Colonic mucosa (tissue), 4 donors: Measurements from ENCODE around the gene ELMO1. TPM values are rescaled to one million over a fixed set of nuclear protein-coding genes. Genes with fewer than 3 reads are reported as not detected.

ENCODE experiments used
- DNase-seq: peaks from one replicate; pipeline ENCODE4 v3.0.0-alpha.2; 2020
- H3K27ac ChIP-seq: fragments of 200-600 bp; one replicate; pipeline ENCODE4 v1.8.0; 2021
- H3K27me3 ChIP-seq: fragments of 200-600 bp; one replicate; pipeline ENCODE4 v1.8.0; 2021
- H3K36me3 ChIP-seq: fragments of 200-600 bp; one replicate; pipeline ENCODE4 v1.8.0; 2021
- H3K4me1 ChIP-seq: fragments of 200-600 bp; one replicate; pipeline ENCODE4 v1.8.0; 2021; ENCODE audit warnings: mild to moderate bottlenecking
- H3K4me3 ChIP-seq: fragments of 200-600 bp; one replicate; pipeline ENCODE4 v1.8.0; 2021
- H3K9ac ChIP-seq, 2 donors: one replicate each; pipeline ENCODE4 v1.7.0; 2013; ENCODE audit warnings: control low read depth in 2 of 2, low read depth in 2 of 2, low read length in 2 of 2
- H3K9me3 ChIP-seq: fragments of 200-600 bp; one replicate; pipeline ENCODE4 v1.8.0; 2021
- intact Hi-C: fragments of 100-400 bp; cut with DNase I; formaldehyde crosslinking; loops from one replicate; pipeline ENCODE4 v1.14.1; 2022
- total RNA-seq, 2 donors: library from RNA; stranded (reverse); fragmentation: NEBNext Ultra II Directional in 1 of 2; extraction: Animal tissue kit (Norgen Biotek cat#: 25700) in 1 of 2; gene quantifications; one replicate each; pipeline ENCODE4 v1.2.1, GENCODE V29; 2021
- TF ChIP-seq, protein P1 (sequence below): fragments of 200-600 bp; IDR thresholded peaks from one replicate; pipeline ENCODE4 v1.8.0; 2022; ENCODE audit warnings: antibody characterized with exemption, mild to moderate bottlenecking
- donor health status: healthy.
- donor health status: DM: no; HTN: no; CAD: no.
- donor health status: DM: no; HTN: no; CAD: no.

The ELMO1 gene
- total RNA-seq, 2 donors from 2014 or later = 4.2 to 4.7 TPM

DNA sequence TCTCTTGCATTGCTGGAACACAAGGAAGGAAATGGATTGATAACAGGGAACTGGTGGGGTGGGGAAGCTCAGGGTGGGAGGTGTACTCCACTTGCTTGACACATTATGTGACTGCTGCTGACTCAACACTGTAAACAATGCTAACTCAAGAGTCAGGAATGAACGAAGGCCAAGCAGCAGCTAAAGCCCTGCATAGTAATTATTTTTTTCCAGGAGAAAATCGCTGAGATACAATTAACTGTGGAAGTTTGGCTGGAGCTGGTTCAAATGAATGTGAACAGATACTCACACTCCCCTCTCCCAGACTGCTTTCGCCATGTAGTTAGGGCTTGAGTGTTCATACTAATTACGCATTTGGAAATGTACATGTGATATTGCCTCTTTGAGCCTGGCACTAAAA lies 553.5 kb downstream of the ELMO1 start:
- Histone ChIP-seq H3K4me1 (no peaks in the 10 kb centered on the region), H3K9me3 (no peaks in the 10 kb centered on the region), H3K27ac (no peak overlapping the region), H3K9ac (no peak overlapping the region), H3K36me3 (no peaks in the 10 kb centered on the region), H3K27me3 (no peaks in the 10 kb centered on the region), H3K4me3 (no peak overlapping the region)
- TF ChIP-seq, protein P1, sequence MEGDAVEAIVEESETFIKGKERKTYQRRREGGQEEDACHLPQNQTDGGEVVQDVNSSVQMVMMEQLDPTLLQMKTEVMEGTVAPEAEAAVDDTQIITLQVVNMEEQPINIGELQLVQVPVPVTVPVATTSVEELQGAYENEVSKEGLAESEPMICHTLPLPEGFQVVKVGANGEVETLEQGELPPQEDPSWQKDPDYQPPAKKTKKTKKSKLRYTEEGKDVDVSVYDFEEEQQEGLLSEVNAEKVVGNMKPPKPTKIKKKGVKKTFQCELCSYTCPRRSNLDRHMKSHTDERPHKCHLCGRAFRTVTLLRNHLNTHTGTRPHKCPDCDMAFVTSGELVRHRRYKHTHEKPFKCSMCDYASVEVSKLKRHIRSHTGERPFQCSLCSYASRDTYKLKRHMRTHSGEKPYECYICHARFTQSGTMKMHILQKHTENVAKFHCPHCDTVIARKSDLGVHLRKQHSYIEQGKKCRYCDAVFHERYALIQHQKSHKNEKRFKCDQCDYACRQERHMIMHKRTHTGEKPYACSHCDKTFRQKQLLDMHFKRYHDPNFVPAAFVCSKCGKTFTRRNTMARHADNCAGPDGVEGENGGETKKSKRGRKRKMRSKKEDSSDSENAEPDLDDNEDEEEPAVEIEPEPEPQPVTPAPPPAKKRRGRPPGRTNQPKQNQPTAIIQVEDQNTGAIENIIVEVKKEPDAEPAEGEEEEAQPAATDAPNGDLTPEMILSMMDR = no peak
- DNase-seq = no peak
- intact Hi-C loops = no loop called here

DNA sequence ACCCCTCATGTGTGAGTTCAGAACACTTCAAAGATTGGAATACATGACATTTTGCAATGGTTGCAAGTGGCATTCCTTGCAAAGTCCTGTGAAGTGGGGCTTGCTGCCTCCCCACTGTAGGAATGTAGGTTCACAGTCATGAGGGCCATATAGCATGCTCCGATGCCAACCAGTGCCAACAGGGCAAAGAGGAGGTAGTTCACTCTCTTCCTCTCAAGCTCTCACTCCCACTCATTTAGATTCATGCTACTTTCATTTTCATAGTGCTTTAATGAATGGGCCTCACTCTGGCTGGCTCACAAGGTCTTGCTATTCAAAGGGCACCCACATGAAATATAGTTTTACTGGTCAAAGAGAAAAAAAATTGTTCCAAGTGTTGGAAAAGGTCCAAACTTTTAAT lies 554.5 kb downstream of the ELMO1 start:
- H3K4me3 ChIP-seq = no peak overlapping the region
- intact Hi-C loops = no loop called here
- TF ChIP-seq, protein P1 = no peak
- no peaks in the 10 kb centered on the region for H3K4me1 ChIP-seq
- no peaks in the 10 kb centered on the region for H3K27me3 ChIP-seq
- DNase-seq = no peak
- H3K9ac ChIP-seq = no peak overlapping the region
- no peaks in the 10 kb centered on the region for H3K9me3 ChIP-seq
- H3K36me3 ChIP-seq = no peaks in the 10 kb centered on the region
- no peak overlapping the region for H3K27ac ChIP-seq

DNA sequence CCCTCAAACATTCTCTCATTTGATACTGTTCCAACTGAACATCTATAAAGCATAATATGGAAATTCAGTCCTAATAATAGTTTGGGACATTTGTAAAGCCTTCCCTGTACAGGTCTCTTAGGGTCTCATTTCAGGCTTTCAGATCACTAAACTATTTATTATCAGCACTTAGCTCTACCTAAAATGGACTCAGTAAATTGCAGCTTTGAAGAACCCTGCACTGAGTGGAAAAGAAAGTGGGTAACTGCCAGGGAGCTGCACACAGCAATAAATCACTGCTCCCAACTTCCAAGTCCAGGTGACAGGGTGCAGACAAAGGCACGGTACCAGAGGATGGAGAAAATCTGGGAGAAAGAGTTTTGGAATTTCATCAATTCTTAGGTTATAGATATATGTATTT lies 559.5 kb downstream of the ELMO1 start:
- Histone ChIP-seq H3K4me1 (no peaks in the 10 kb centered on the region), H3K36me3 (no peaks in the 10 kb centered on the region), H3K9ac (no peak overlapping the region), H3K27ac (no peak overlapping the region), H3K9me3 (no peaks in the 10 kb centered on the region), H3K27me3 (no peaks in the 10 kb centered on the region), H3K4me3 (no peak overlapping the region)
- intact Hi-C loops = no loop called here
- no peak for DNase-seq
- TF ChIP-seq, protein P1 = no peak

DNA sequence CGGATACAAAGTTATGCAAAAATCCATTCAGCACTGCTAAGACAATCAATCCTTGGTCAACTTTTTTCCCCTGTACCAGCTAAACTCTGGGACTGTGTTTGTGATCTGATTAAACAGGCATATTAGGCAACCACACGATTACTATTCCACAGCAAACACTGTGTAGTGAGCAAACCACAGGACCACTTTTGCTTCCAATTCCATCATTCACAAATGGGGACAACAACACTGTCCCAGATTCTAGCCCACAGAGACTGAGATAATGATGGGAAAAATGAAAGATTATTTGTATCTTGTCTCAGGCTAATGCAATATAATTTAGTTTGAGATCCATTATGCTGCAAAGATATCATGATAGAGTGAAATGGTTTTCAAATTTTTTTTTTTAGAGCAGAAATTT lies 560.7 kb downstream of the ELMO1 start:
- Histone ChIP-seq H3K36me3 (no peaks in the 10 kb centered on the region), H3K4me3 (no peak overlapping the region), H3K9me3 (no peaks in the 10 kb centered on the region), H3K9ac (no peak overlapping the region), H3K27me3 (no peaks in the 10 kb centered on the region), H3K27ac (no peak overlapping the region), H3K4me1 (no peaks in the 10 kb centered on the region)
- intact Hi-C loops = no loop called here
- no peak for DNase-seq
- TF ChIP-seq, protein P1 = no peak

DNA sequence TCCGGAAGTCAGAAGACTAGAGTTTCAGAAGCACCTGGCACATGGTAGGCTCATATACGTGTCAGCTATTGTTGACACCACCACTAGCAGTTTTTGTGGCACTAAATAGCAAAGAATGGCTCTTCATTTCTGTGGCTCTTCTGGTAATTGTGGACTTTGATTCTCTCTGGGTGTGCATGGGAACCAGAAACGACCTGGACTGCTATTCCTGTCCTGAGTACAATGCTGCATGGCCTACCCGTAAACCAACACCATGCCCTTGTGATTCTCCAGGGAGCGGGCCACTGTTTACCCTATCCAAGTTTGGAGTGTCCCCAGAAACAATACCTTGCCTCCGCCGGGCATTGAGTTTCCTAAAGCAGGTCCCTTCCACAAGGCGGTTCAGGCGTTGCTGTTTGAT lies 561.4 kb downstream of the ELMO1 start:
- no peaks in the 10 kb centered on the region for H3K9me3 ChIP-seq
- intact Hi-C loops = no loop called here
- H3K9ac ChIP-seq = no peak overlapping the region
- H3K4me3 ChIP-seq = no peak overlapping the region
- no peaks in the 10 kb centered on the region for H3K36me3 ChIP-seq
- H3K27ac ChIP-seq = no peak overlapping the region
- TF ChIP-seq, protein P1 = no peak
- no peaks in the 10 kb centered on the region for H3K4me1 ChIP-seq
- DNase-seq = no peak
- no peaks in the 10 kb centered on the region for H3K27me3 ChIP-seq

DNA sequence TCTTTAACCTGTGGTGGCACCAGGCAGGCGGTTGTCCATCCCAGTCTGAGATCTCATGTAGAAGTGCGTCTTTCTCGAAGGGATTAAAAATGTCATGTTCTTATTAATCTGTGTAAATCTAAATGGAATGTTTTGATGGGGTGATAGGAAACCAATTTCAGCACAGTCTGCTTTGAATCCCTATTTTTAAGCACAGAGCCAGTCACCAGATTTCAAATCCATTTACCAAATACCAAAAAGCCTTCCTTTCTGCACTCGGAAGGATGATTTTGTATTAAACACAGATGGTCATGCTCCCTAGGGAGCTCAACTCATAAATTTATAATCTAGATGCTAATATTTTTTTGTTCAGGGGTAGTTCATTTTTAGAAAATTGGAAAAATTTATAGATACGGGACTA lies 563.8 kb downstream of the ELMO1 start:
- H3K4me1 ChIP-seq = no peaks in the 10 kb centered on the region
- no peak for DNase-seq
- intact Hi-C loops = no loop called here
- H3K9me3 ChIP-seq = no peaks in the 10 kb centered on the region
- H3K27me3 ChIP-seq = no peaks in the 10 kb centered on the region
- no peak overlapping the region for H3K9ac ChIP-seq
- no peak overlapping the region for H3K4me3 ChIP-seq
- TF ChIP-seq, protein P1 = no peak
- H3K36me3 ChIP-seq = no peaks in the 10 kb centered on the region
- H3K27ac ChIP-seq = no peak overlapping the region
